PFSK-1 (cell line): Measurements from ENCODE around the gene TPRA1.

ENCODE experiments used
- POLR2AphosphoS5 ChIP-seq: IDR thresholded peaks from 2 replicates; pipeline ENCODE4 v1.6.1; 2012; ENCODE audit warnings: low read depth, mild to moderate bottlenecking, control low read depth, low read length, moderate library complexity
- REST ChIP-seq, 2 experiments: IDR thresholded peaks; 2 replicates each; pipeline versions ENCODE4 v1.6.1 to v1.8.0; 2011 to 2012; ENCODE audit warnings: low read depth in 2 of 2, low read length in 2 of 2, control low read depth in 1 of 2, inconsistent platforms in 1 of 2, mild to moderate bottlenecking in 1 of 2, moderate library complexity in 1 of 2; ENCODE audit not compliant: insufficient read depth in 1 of 2

GRCh38 chr3:127625821-127626220, 35.3 kb upstream of the TPRA1 start:
- TF ChIP-seq REST (IDR thresholded peaks at IDR 0.05; ENCODE audit: insufficient read depth in 1 of 2, low read depth in 2 of 2, low read length in 2 of 2) (no peak), POLR2AphosphoS5 (no peak)
